Kidney (tissue), 14 donors: ENCODE results near the gene ASAP2. TPM values are rescaled to one million over a fixed set of nuclear protein-coding genes. Genes with fewer than 3 reads are reported as not detected.

Experiments used
- DNase-seq, 5 donors: peaks; one replicate each; pipeline ENCODE4 v3.0.0-alpha.2; 2013 to 2020
- FAIRE-seq: peaks from 2 replicates; lab custom pipeline; 2012; peaks lifted over from hg19 to GRCh38; lab: Jason Lieb, UNC
- H3K27ac ChIP-seq, 2 donors: one replicate each; pipeline ENCODE4 v1.7.0; 2013; ENCODE audit warnings: low read depth in 2 of 2, low read length in 2 of 2, inconsistent platforms in 1 of 2
- H3K27me3 ChIP-seq: one replicate; pipeline ENCODE4 v1.7.1; 2013; ENCODE audit warnings: low read length, inconsistent platforms; ENCODE audit not compliant: control insufficient read depth, insufficient read depth
- H3K36me3 ChIP-seq, 3 donors: one replicate each; pipeline versions ENCODE4 v1.7.0 to v1.7.1; 2013; ENCODE audit warnings: low read length in 3 of 3, control low read depth in 1 of 3, inconsistent platforms in 1 of 3; ENCODE audit not compliant: insufficient read depth in 3 of 3, control insufficient read depth in 2 of 3
- H3K4me1 ChIP-seq, 3 donors: one replicate each; pipeline versions ENCODE4 v1.7.0 to v1.7.1; 2013; ENCODE audit warnings: low read length in 3 of 3, inconsistent platforms in 1 of 3, low read depth in 1 of 3; ENCODE audit not compliant: control insufficient read depth in 2 of 3, insufficient read depth in 2 of 3
- H3K4me3 ChIP-seq, 3 donors: one replicate each; pipeline versions ENCODE4 v1.7.0 to v1.8.1; 2013; ENCODE audit warnings: low read length in 3 of 3, control low read depth in 1 of 3, inconsistent platforms in 1 of 3
- H3K9ac ChIP-seq, 3 donors: one replicate each; pipeline versions ENCODE4 v1.7.0 to v1.7.1; 2013; ENCODE audit warnings: low read length in 3 of 3, control low read depth in 1 of 3, inconsistent platforms in 1 of 3
- H3K9me3 ChIP-seq, 3 donors: one replicate each; pipeline versions ENCODE4 v1.7.0 to v1.7.1; 2013; ENCODE audit warnings: low read length in 3 of 3, control low read depth in 1 of 3, inconsistent platforms in 1 of 3; ENCODE audit not compliant: control insufficient read depth in 2 of 3, insufficient read depth in 1 of 3
- intact Hi-C: fragments of 100-400 bp; cut with DNase I; formaldehyde crosslinking; loops from one replicate; pipeline ENCODE4 v1.11.1; 2022
- polyA plus RNA-seq: library from polyadenylated mRNA; stranded (reverse); fragments of 350-450 nt; fragmentation: Illumina TruSeq; extraction: RNeasy Lipid Tissue Mini Kit (QIAGEN cat#74804); gene quantifications from one replicate; pipeline ENCODE4 v1.2.3, GENCODE V29; 2014; ENCODE audit warnings: low read depth, low replicate concordance; ENCODE audit not compliant: insufficient read depth
- total RNA-seq: library from RNA; stranded (reverse); fragmentation: NEBNext Ultra II Directional; extraction: Animal tissue kit (Norgen Biotek cat#: 25700); gene quantifications from one replicate; pipeline ENCODE4 v1.2.1, GENCODE V29; 2021
- TF ChIP-seq, protein P1 (sequence below): IDR thresholded peaks from 3 replicates; pipeline ENCODE4 v1.5.1; 2012; ENCODE audit warnings: mild to moderate bottlenecking, moderate library complexity, borderline replicate concordance; ENCODE audit not compliant: insufficient read depth; ENCODE audit errors: extremely low read depth
- donor health status: control.
- donor health status: control.
- donor health status: control.
- donor health status: control.
- donor health status: control.
- donor health status: DM: yes; HTN: yes; CAD: no.
- donor health status: Normal renal cell carcinoma (clear cell type).

The ASAP2 gene
- total and polyA plus RNA-seq, 2 donors from 2014 or later: 26.2 to 54.8 TPM

DNA sequence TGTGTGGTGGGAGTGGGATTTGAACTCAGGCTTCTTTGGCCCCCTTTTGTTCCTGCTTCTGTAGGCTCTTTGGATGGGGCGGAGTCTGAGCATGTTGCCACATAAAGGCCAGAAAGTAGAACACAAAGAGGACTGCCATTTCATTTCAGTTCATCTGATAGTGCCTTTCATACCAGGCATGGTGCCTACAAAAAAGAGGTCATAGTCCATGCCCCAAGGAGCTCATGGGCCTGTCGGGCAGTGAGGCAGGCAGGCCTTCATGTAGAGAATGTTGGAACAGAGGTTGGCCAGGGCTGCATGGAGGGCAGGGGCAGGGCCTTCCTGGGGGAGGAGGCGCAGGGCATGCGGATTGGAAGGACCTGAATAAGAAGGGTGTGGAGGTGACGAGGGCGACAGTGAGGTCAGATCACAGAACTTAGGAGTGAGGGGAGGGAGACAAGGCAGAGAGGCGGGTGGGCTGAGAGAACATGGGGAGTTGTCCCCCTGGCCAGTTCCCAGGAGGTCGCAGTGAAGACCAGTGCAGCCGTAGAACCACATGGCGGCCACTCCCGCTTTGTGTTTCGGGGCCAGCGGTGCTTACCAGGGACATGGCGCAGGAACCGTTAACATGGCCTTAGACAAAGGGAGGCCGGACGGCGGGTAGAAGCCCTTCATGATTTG lies 167.6 kb downstream of the ASAP2 start:
- Histone ChIP-seq H3K27me3 (no peaks in the 10 kb centered on the region), H3K4me1 (peaks cover 3 to 50% (median 23%) of the 10 kb centered on the region in 3 donors), H3K9ac (peak overlapping the region in 1 of 3 donors; percentile 43), H3K4me3 (no peak overlapping the region), H3K9me3 (no peaks in the 10 kb centered on the region), H3K27ac (peak overlapping the region; percentile 93 to 95), H3K36me3 (peaks cover 2 to 41% (median 11%) of the 10 kb centered on the region in 3 donors)
- no peak for FAIRE-seq
- TF ChIP-seq, protein P1, sequence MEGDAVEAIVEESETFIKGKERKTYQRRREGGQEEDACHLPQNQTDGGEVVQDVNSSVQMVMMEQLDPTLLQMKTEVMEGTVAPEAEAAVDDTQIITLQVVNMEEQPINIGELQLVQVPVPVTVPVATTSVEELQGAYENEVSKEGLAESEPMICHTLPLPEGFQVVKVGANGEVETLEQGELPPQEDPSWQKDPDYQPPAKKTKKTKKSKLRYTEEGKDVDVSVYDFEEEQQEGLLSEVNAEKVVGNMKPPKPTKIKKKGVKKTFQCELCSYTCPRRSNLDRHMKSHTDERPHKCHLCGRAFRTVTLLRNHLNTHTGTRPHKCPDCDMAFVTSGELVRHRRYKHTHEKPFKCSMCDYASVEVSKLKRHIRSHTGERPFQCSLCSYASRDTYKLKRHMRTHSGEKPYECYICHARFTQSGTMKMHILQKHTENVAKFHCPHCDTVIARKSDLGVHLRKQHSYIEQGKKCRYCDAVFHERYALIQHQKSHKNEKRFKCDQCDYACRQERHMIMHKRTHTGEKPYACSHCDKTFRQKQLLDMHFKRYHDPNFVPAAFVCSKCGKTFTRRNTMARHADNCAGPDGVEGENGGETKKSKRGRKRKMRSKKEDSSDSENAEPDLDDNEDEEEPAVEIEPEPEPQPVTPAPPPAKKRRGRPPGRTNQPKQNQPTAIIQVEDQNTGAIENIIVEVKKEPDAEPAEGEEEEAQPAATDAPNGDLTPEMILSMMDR: no peak
- intact Hi-C loops: no loop called here
- no peak for DNase-seq

DNA sequence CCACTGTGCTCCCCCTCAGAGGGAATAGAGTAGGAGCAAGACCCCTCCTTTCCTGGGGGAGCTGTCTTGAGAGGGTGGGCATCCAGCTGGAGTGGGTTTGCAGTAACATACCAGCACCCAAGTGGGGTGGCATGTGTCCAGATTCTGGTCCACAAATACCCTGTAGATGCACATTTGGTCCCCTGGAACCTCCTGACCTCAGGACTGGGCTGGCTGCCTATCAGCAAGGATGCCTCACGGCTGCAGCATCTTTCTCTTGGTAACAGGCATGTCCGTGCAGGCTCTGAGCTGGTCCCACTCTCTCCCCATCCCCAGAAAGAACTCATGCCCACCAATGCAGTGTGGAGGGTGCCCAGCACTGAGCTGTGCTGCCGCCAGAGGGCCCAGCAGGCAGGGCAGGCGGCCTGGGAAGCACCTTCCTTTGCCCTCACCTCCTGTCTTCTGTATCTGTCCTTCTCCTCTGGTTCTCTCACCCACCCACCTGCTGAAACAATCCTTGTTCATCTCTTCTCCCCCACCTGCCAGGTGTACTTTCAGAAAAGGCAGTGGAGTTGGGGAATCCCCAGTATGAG lies 169.3 kb downstream of the ASAP2 start:
- Histone ChIP-seq H3K4me3 (no peak overlapping the region), H3K9me3 (no peaks in the 10 kb centered on the region), H3K36me3 (peaks cover 0 to 38% (median 11%) of the 10 kb centered on the region in 3 donors), H3K27me3 (no peaks in the 10 kb centered on the region), H3K4me1 (peaks cover 3 to 50% (median 26%) of the 10 kb centered on the region in 3 donors), H3K27ac (no peak overlapping the region), H3K9ac (no peak overlapping the region)
- DNase-seq (no peak), FAIRE-seq (no peak)
- TF ChIP-seq, protein P1: no peak
- intact Hi-C loops: no loop called here

DNA sequence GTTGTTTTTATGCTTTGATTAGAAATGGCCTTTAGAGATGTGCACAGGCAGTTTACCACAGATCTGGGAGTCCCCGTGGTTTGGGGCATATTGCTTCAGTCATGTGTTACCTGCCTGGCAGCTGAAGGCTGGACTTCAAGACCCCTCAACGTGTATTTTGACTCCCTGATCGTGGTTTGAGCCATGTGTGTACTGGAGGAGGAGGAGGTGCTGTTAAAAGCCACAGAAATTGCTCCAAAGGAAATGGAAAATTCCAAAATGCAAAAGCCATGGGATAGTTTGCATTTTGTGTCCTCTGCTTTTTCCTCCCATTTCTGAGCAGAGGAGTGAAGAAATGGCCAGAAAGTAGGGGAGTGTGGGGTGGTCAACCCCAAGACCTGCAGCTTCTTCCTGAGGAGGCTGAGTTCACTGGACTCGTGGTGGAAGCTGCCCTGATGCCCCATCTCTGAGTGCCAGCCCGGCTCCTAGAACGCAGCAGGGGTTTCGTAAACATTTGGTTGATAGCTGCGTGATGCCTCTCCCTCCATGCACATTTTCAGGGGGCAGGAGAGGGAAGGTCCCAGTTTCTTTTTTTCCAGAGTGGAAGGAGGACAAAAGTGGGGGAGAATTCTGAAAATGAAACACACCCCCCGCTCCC lies 171.0 kb downstream of the ASAP2 start:
- Histone ChIP-seq H3K9me3 (no peaks in the 10 kb centered on the region), H3K27ac (peak overlapping the region; percentile 35 to 67), H3K4me1 (peaks cover 3 to 42% (median 26%) of the 10 kb centered on the region in 3 donors), H3K27me3 (no peaks in the 10 kb centered on the region), H3K9ac (no peak overlapping the region), H3K4me3 (no peak overlapping the region), H3K36me3 (peaks cover 0 to 44% (median 11%) of the 10 kb centered on the region in 3 donors)
- TF ChIP-seq, protein P1: no peak
- FAIRE-seq (no peak), DNase-seq (no peak)
- intact Hi-C loops: no loop called here
